Retinal pigment epithelial cell (primary cell): Measurements from ENCODE around the gene RTL10.
A peak's percentile ranks its signal among the peaks of the same experiment; 100 is the strongest.

ENCODE experiments used
- DNase-seq: peaks from one replicate; pipeline ENCODE4 v3.0.0-alpha.2; 2010; ENCODE audit warnings: low read depth
- H3K4me3 ChIP-seq: 2 replicates; pipeline ENCODE4 v1.5.1; 2011; ENCODE audit warnings: mild to moderate bottlenecking, low read length, control low read depth, moderate library complexity
- CTCF ChIP-seq: conservative IDR thresholded peaks from 2 replicates; pipeline ENCODE4 v1.5.1; 2011; ENCODE audit warnings: low read depth, low read length, control low read depth, inconsistent platforms

The RTL10 gene

GRCh38 chr22:19882446-19883381, 28.0 kb upstream of the RTL10 start:
- TF ChIP-seq CTCF, result no peak
- DNase-seq, result no peak
- no peak overlapping the region for H3K4me3 ChIP-seq

GRCh38 chr22:19880786-19881569, 26.3 kb upstream of the RTL10 start:
- peak; percentile 91 for DNase-seq
- TF ChIP-seq CTCF, result no peak
- H3K4me3 ChIP-seq, result peak overlapping the region; percentile 12

GRCh38 chr22:19879992-19880785, 25.5 kb upstream of the RTL10 start:
- no peak overlapping the region for H3K4me3 ChIP-seq
- TF ChIP-seq CTCF, result no peak
- no peak for DNase-seq

GRCh38 chr22:19879643-19879991, 24.9 kb upstream of the RTL10 start:
- DNase-seq, result no peak
- TF ChIP-seq CTCF, result no peak
- no peak overlapping the region for H3K4me3 ChIP-seq

GRCh38 chr22:19879246-19879570, 24.5 kb upstream of the RTL10 start:
- no peak for DNase-seq
- TF ChIP-seq CTCF, result no peak
- H3K4me3 ChIP-seq, result no peak overlapping the region

- no peak overlapping the region for H3K4me3 ChIP-seq
- no peak for DNase-seq
- no peak for TF ChIP-seq CTCF
Observed at GRCh38 chr22:19878461-19879245, 24.0 kb upstream of the RTL10 start.
